Endodermal cell (in vitro differentiated cells): ENCODE measurements around the gene PTPRE. TPM values are rescaled to one million over a fixed set of nuclear protein-coding genes. Genes with fewer than 3 reads are reported as not detected.

Experiments
- DNase-seq: peaks from one replicate; pipeline ENCODE4 v3.0.0-alpha.2; 2017
- H3K27ac ChIP-seq: 2 replicates; pipeline ENCODE4 v1.5.1; 2013; ENCODE audit warnings: mild to moderate bottlenecking, low read depth, low read length, moderate library complexity
- H3K27me3 ChIP-seq: 2 replicates; pipeline ENCODE4 v1.6.1; 2013; ENCODE audit warnings: mild to moderate bottlenecking, low read length, moderate library complexity; ENCODE audit not compliant: insufficient read depth, control insufficient read depth, poor library complexity, severe bottlenecking
- H3K36me3 ChIP-seq: 2 replicates; pipeline ENCODE4 v1.7.0; 2013; ENCODE audit warnings: mild to moderate bottlenecking, low read length, moderate library complexity; ENCODE audit not compliant: control insufficient read depth, insufficient read depth
- H3K4me1 ChIP-seq: one replicate; pipeline ENCODE4 v1.7.0; 2013; ENCODE audit warnings: low read length; ENCODE audit not compliant: control insufficient read depth, insufficient read depth
- H3K4me3 ChIP-seq: 2 replicates; pipeline ENCODE4 v1.5.1; 2013; ENCODE audit warnings: mild to moderate bottlenecking, low read length, moderate library complexity
- H3K9ac ChIP-seq: 2 replicates; pipeline ENCODE4 v1.6.1; 2013; ENCODE audit warnings: mild to moderate bottlenecking, low read length, moderate library complexity; ENCODE audit not compliant: poor library complexity, severe bottlenecking; ENCODE audit errors: extremely low read depth
- H3K9me3 ChIP-seq: 2 replicates; pipeline ENCODE4 v1.6.1; 2013; ENCODE audit warnings: mild to moderate bottlenecking, low read length, moderate library complexity; ENCODE audit not compliant: control insufficient read depth
- H3K27ac Mint-ChIP-seq: 2 replicates; pipeline ENCODE4 v1.8.0; 2020; ENCODE audit warnings: mixed read lengths
- H3K27me3 Mint-ChIP-seq: 2 replicates; pipeline ENCODE4 v1.8.0; 2021; ENCODE audit warnings: mild to moderate bottlenecking, mixed read lengths; ENCODE audit not compliant: insufficient read depth
- H3K36me3 Mint-ChIP-seq: 2 replicates; pipeline ENCODE4 v1.8.0; 2020; ENCODE audit warnings: low read depth, mixed read lengths
- H3K4me1 Mint-ChIP-seq: 2 replicates; pipeline ENCODE4 v1.8.0; 2020; ENCODE audit warnings: mixed read lengths
- H3K4me3 Mint-ChIP-seq: 2 replicates; pipeline ENCODE4 v1.8.0; 2020; ENCODE audit warnings: mild to moderate bottlenecking, moderate library complexity, mixed read lengths
- H3K9me3 Mint-ChIP-seq: 2 replicates; pipeline ENCODE4 v1.8.0; 2020; ENCODE audit warnings: mild to moderate bottlenecking, mixed read lengths
- WGBS, 2 experiments: methylation state at CpG; one replicate each; pipeline versions ENCODE4 v1.1.5 to v1.1.7; 2013; ENCODE audit warnings: missing lambda C conversion rate in 2 of 2, mixed read lengths in 1 of 2; ENCODE audit not compliant: insufficient coverage in 1 of 2, insufficient read length in 1 of 2; 5-methylcytosine and 5-hydroxymethylcytosine counted together
- total RNA-seq, 2 donors: library from RNA; stranded (reverse); fragmentation: NEBNext Ultra II Directional in 1 of 2; extraction: Animal tissue kit (Norgen Biotek cat#: 25700) in 1 of 2; gene quantifications; 2 replicates in 1 of 2; 3 replicates in 1 of 2; pipeline ENCODE4 v1.2.1, GENCODE V29; 2021
- TF ChIP-seq, protein P1 (sequence below): fragments of 200-600 bp; sonication (generic); conservative IDR thresholded peaks from 2 replicates; pipeline ENCODE4 v1.5.0; 2021; ENCODE audit warnings: antibody characterized with exemption, mild to moderate bottlenecking

Gene PTPRE
- total RNA-seq, 2 donors from 2014 or later: 0.75 to 3.0 TPM

DNA sequence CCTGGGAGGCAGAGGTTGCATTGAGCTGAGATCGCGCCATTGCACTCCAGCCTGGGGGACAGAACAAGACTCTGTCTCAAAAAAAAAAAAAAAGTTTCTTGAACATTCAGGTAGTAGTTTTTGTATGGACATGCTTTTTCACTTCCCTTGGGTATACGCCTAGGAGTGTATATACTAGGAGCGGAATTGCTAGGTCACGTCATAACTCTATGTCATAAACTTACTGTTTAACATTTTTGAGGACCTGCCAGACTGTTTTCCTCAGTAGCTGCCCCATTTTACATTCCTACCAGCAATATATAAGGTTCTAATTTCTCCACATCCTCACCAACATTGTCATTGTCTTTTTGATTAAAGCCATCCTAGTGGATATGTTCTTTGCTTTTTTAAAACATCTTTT, 167.7 kb downstream of the PTPRE start:
- no peak for DNase-seq
- Mint-ChIP-seq H3K36me3 (no peaks in the 10 kb centered on the region), H3K9me3 (no peaks in the 10 kb centered on the region), H3K4me3 (no peak overlapping the region), H3K27ac (no peak overlapping the region), H3K4me1 (no peaks in the 10 kb centered on the region), H3K27me3 (peaks cover 2% of the 10 kb centered on the region)
- H3K9me3 ChIP-seq: no peaks in the 10 kb centered on the region
- no peaks in the 10 kb centered on the region for H3K27me3 ChIP-seq
- H3K4me3 ChIP-seq: no peak overlapping the region
- 87 to 96% methylated on average over 3 to 5 of the region's 5 CpGs for WGBS, 2 experiments
- TF ChIP-seq, protein P1, sequence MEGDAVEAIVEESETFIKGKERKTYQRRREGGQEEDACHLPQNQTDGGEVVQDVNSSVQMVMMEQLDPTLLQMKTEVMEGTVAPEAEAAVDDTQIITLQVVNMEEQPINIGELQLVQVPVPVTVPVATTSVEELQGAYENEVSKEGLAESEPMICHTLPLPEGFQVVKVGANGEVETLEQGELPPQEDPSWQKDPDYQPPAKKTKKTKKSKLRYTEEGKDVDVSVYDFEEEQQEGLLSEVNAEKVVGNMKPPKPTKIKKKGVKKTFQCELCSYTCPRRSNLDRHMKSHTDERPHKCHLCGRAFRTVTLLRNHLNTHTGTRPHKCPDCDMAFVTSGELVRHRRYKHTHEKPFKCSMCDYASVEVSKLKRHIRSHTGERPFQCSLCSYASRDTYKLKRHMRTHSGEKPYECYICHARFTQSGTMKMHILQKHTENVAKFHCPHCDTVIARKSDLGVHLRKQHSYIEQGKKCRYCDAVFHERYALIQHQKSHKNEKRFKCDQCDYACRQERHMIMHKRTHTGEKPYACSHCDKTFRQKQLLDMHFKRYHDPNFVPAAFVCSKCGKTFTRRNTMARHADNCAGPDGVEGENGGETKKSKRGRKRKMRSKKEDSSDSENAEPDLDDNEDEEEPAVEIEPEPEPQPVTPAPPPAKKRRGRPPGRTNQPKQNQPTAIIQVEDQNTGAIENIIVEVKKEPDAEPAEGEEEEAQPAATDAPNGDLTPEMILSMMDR: no peak
- H3K4me1 ChIP-seq: no peaks in the 10 kb centered on the region
- H3K36me3 ChIP-seq: no peaks in the 10 kb centered on the region
- H3K9ac ChIP-seq: no peak overlapping the region
- no peak overlapping the region for H3K27ac ChIP-seq

- Histone ChIP-seq H3K4me3 (no peak overlapping the region), H3K27ac (no peak overlapping the region), H3K36me3 (no peaks in the 10 kb centered on the region), H3K9ac (no peak overlapping the region), H3K4me1 (no peaks in the 10 kb centered on the region), H3K27me3 (no peaks in the 10 kb centered on the region), H3K9me3 (no peaks in the 10 kb centered on the region)
- Mint-ChIP-seq H3K9me3 (no peaks in the 10 kb centered on the region), H3K27ac (no peak overlapping the region), H3K4me3 (no peak overlapping the region), H3K36me3 (no peaks in the 10 kb centered on the region), H3K4me1 (no peaks in the 10 kb centered on the region), H3K27me3 (peaks cover 3% of the 10 kb centered on the region)
- TF ChIP-seq, protein P1: no peak
- no peak for DNase-seq
- 94 to 98% methylated on average over 7 to 21 of the region's 21 CpGs for WGBS, 2 experiments
Measured at GRCh38 chr10:128077155-128077875, 170.4 kb downstream of the PTPRE start.

DNA sequence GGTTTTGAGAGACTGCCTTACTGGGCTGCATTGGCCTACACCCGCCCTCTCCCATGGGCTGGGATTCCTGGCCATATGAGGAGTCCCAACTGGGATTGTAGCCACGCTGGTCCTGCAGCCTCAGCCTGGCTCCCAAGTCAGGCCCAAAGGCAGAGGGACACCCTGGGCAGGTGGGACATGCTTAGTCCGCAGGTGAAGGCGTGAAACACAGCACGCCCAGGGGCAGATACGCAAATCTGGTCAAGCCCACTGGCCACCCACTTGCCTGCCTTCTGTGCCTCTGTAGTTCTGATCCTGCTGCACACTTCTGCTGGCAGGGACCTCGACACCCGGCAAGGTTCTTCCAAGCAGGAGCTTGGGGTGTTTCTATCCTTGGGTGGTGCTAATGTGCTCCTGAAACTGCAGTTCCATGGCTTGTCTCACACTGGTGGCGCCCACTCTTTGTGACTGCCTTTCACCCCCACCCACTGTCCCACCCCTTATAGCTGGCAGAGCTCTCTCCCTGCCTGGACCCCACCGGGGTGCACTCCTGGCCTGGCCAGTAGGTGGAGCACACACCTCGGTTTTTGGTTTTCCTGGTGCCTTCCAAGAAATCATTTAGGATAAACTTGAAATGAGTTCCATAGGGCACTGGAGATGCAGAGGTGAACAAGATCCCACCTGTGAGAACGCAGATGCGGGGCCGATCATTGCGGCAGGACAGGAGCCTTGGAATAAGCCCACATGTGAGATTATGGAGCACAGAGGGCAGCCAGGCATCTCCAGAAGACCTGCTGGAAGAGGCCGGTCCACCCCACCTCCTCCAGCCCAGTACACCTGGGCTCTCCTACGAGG, 171.4 kb downstream of the PTPRE start:
- no peaks in the 10 kb centered on the region for H3K36me3 Mint-ChIP-seq
- no peaks in the 10 kb centered on the region for H3K9me3 Mint-ChIP-seq
- H3K4me1 Mint-ChIP-seq: no peaks in the 10 kb centered on the region
- H3K4me1 ChIP-seq: no peaks in the 10 kb centered on the region
- H3K4me3 ChIP-seq: no peak overlapping the region
- peak; percentile 91 for DNase-seq
- no peak overlapping the region for H3K27ac ChIP-seq
- no peak overlapping the region for H3K9ac ChIP-seq
- no peaks in the 10 kb centered on the region for H3K36me3 ChIP-seq
- no peak overlapping the region for H3K4me3 Mint-ChIP-seq
- no peaks in the 10 kb centered on the region for H3K27me3 ChIP-seq
- H3K27ac Mint-ChIP-seq: no peak overlapping the region
- no peaks in the 10 kb centered on the region for H3K9me3 ChIP-seq
- H3K27me3 Mint-ChIP-seq: peaks cover 3% of the 10 kb centered on the region
- TF ChIP-seq, protein P1: peak; percentile 87
- WGBS, 2 experiments: 66 to 74% methylated on average over 10 to 17 of the region's 17 CpGs
